Neuronal stem cell (in vitro differentiated cells): Measurements from ENCODE around the gene ATG4B.

ENCODE experiments used
- DNase-seq: peaks from one replicate; pipeline ENCODE4 v3.0.0-alpha.2; 2013; ENCODE audit warnings: low spot score
- H2AFZ ChIP-seq: one replicate; pipeline ENCODE4 v1.6.1; 2013; ENCODE audit warnings: mild to moderate bottlenecking, low read length, inconsistent platforms
- H2AK5ac ChIP-seq: 2 replicates; pipeline ENCODE4 v1.6.1; 2013; ENCODE audit warnings: low read depth, mild to moderate bottlenecking, inconsistent platforms, low read length, moderate library complexity, mixed read lengths
- H2BK120ac ChIP-seq: 2 replicates; pipeline ENCODE4 v1.6.1; 2013; ENCODE audit warnings: low read depth, mild to moderate bottlenecking, inconsistent platforms, low read length, moderate library complexity, mixed read lengths
- H2BK12ac ChIP-seq: one replicate; pipeline ENCODE4 v1.6.1; 2013; ENCODE audit warnings: low read length, inconsistent platforms
- H2BK15ac ChIP-seq: 2 replicates; pipeline ENCODE4 v1.6.1; 2013; ENCODE audit warnings: mild to moderate bottlenecking, low read length, inconsistent platforms, mixed read lengths
- H2BK5ac ChIP-seq: one replicate; pipeline ENCODE4 v1.6.1; 2013; ENCODE audit warnings: inconsistent platforms, mild to moderate bottlenecking, low read length, moderate library complexity
- H3K14ac ChIP-seq: one replicate; pipeline ENCODE4 v1.6.1; 2013; ENCODE audit warnings: low read length, inconsistent platforms
- H3K18ac ChIP-seq: 2 replicates; pipeline ENCODE4 v1.6.1; 2013; ENCODE audit warnings: low read length, inconsistent platforms
- H3K23ac ChIP-seq: 2 replicates; pipeline ENCODE4 v1.6.1; 2013; ENCODE audit warnings: low read depth, mild to moderate bottlenecking, mixed read lengths, low read length, inconsistent platforms; ENCODE audit not compliant: poor library complexity
- H3K27ac ChIP-seq: replicated peaks from 3 replicates; pipeline ENCODE4 v1.5.1; 2013; ENCODE audit warnings: low read length, inconsistent platforms
- H3K27me3 ChIP-seq, 3 experiments: 2 replicates each; pipeline ENCODE4 v1.6.1; 2013; ENCODE audit warnings: low read length in 3 of 3, mild to moderate bottlenecking in 2 of 3, inconsistent platforms in 1 of 3, low read depth in 1 of 3, mixed read lengths in 1 of 3, moderate library complexity in 1 of 3; ENCODE audit not compliant: control insufficient read depth in 3 of 3, insufficient read depth in 3 of 3
- H3K36me3 ChIP-seq, 2 donors: replicated peaks in 1 of 2; 2 replicates each; pipeline ENCODE4 v1.6.1; 2013; ENCODE audit warnings: low read length in 2 of 2; ENCODE audit not compliant: control insufficient read depth in 2 of 2, insufficient read depth in 2 of 2
- H3K4ac ChIP-seq: 2 replicates; pipeline ENCODE4 v1.6.1; 2013; ENCODE audit warnings: inconsistent platforms, mild to moderate bottlenecking, low read length, moderate library complexity
- H3K4me1 ChIP-seq, 2 donors: 1 replicate in 1 of 2; 2 replicates in 1 of 2; pipeline ENCODE4 v1.6.1; 2013; ENCODE audit warnings: low read length in 2 of 2, low read depth in 1 of 2; ENCODE audit not compliant: control insufficient read depth in 2 of 2, insufficient read depth in 1 of 2
- H3K4me2 ChIP-seq: one replicate; pipeline ENCODE4 v1.6.1; 2013; ENCODE audit warnings: mild to moderate bottlenecking, low read length, inconsistent platforms; ENCODE audit not compliant: insufficient read depth, poor library complexity, severe bottlenecking
- H3K4me3 ChIP-seq, 2 donors: 2 replicates each; pipeline ENCODE4 v1.5.1; 2013; ENCODE audit warnings: low read length in 2 of 2, mild to moderate bottlenecking in 2 of 2, inconsistent platforms in 1 of 2, moderate library complexity in 1 of 2
- H3K79me1 ChIP-seq: one replicate; pipeline ENCODE4 v1.6.1; 2013; ENCODE audit warnings: low read depth, mild to moderate bottlenecking, inconsistent platforms, low read length, moderate library complexity
- H3K9ac ChIP-seq: one replicate; pipeline ENCODE4 v1.6.1; 2013; ENCODE audit warnings: mild to moderate bottlenecking, low read depth, low read length, inconsistent platforms; ENCODE audit not compliant: poor library complexity
- H3K9me3 ChIP-seq, 2 donors: replicated peaks in 1 of 2; 2 replicates each; pipeline versions ENCODE3 to v1.6.1; 2013; ENCODE audit warnings: low read length in 2 of 2, mild to moderate bottlenecking in 2 of 2, inconsistent platforms in 1 of 2, low read depth in 1 of 2, mixed read lengths in 1 of 2, moderate library complexity in 1 of 2; ENCODE audit not compliant: control insufficient read depth in 2 of 2, insufficient read depth in 1 of 2
- H4K8ac ChIP-seq: one replicate; pipeline ENCODE4 v1.6.1; 2013; ENCODE audit warnings: low read depth, mild to moderate bottlenecking, inconsistent platforms, low read length, moderate library complexity
- H4K91ac ChIP-seq: one replicate; pipeline ENCODE4 v1.6.1; 2013; ENCODE audit warnings: low read length, low read depth, mild to moderate bottlenecking, inconsistent platforms; ENCODE audit not compliant: poor library complexity
- WGBS, 2 donors: extraction: QIAGEN DNeasy Blood & Tissue Kit; methylation state at CpG; one replicate each; pipeline ENCODE4 v1.1.7; 2013; ENCODE audit warnings: missing lambda C conversion rate in 2 of 2, mixed read lengths in 1 of 2; ENCODE audit not compliant: insufficient read length in 2 of 2, insufficient replicate concordance in 1 of 2; ENCODE audit errors: extremely low coverage in 2 of 2; 5-methylcytosine and 5-hydroxymethylcytosine counted together

Gene ATG4B

GRCh38 chr2:241598061-241598460 is 39.4 kb upstream of the ATG4B start:
- Histone ChIP-seq H3K79me1 (peaks cover 4% of the 10 kb centered on the region), H2BK120ac (no peak overlapping the region), H3K9me3 (no peaks in the 10 kb centered on the region), H3K4me1 (no peaks in the 10 kb centered on the region), H3K4me2 (no peak overlapping the region), H2BK5ac (no peak overlapping the region), H2BK12ac (no peak overlapping the region), H2BK15ac (no peak overlapping the region), H3K36me3 (peaks cover 15 to 81% of the 10 kb centered on the region in 2 donors), H2AK5ac (no peak overlapping the region), H3K9ac (no peak overlapping the region), H3K27me3 (no peaks in the 10 kb centered on the region), H3K23ac (no peak overlapping the region), H4K91ac (no peak overlapping the region), H3K4ac (no peak overlapping the region), H3K4me3 (no peak overlapping the region), H2AFZ (no peak overlapping the region), H3K14ac (no peak overlapping the region), H4K8ac (no peak overlapping the region), H3K27ac (no peak overlapping the region), H3K18ac (no peak overlapping the region)
- WGBS, 2 donors = no CpG with 5 or more reads among the region's 5 CpGs
- no peak for DNase-seq

GRCh38 chr2:241598487-241598886 is 39.0 kb upstream of the ATG4B start:
- Histone ChIP-seq H2BK120ac (no peak overlapping the region), H2BK15ac (no peak overlapping the region), H3K23ac (no peak overlapping the region), H3K9me3 (no peaks in the 10 kb centered on the region), H3K4ac (no peak overlapping the region), H3K4me2 (no peak overlapping the region), H4K8ac (no peak overlapping the region), H2AK5ac (no peak overlapping the region), H2BK12ac (no peak overlapping the region), H3K4me1 (no peaks in the 10 kb centered on the region), H3K79me1 (peaks cover 4% of the 10 kb centered on the region), H3K9ac (no peak overlapping the region), H3K18ac (no peak overlapping the region), H3K4me3 (no peak overlapping the region), H3K27ac (no peak overlapping the region), H2BK5ac (no peak overlapping the region), H3K27me3 (no peaks in the 10 kb centered on the region), H3K14ac (no peak overlapping the region), H3K36me3 (peaks cover 15 to 80% of the 10 kb centered on the region in 2 donors), H2AFZ (no peak overlapping the region), H4K91ac (no peak overlapping the region)
- no peak for DNase-seq
- WGBS, 2 donors = no CpG with 5 or more reads among the region's 1 CpG

GRCh38 chr2:241599615-241600014 is 37.9 kb upstream of the ATG4B start:
- Histone ChIP-seq H3K79me1 (peaks cover 1% of the 10 kb centered on the region), H3K27ac (no peak overlapping the region), H3K36me3 (peaks cover 12 to 74% of the 10 kb centered on the region in 2 donors), H3K4me2 (no peak overlapping the region), H2BK15ac (no peak overlapping the region), H3K14ac (no peak overlapping the region), H3K23ac (no peak overlapping the region), H3K18ac (no peak overlapping the region), H3K27me3 (no peaks in the 10 kb centered on the region), H3K9me3 (no peaks in the 10 kb centered on the region), H2BK5ac (no peak overlapping the region), H4K91ac (no peak overlapping the region), H4K8ac (no peak overlapping the region), H3K4ac (no peak overlapping the region), H2BK120ac (no peak overlapping the region), H3K9ac (no peak overlapping the region), H3K4me3 (no peak overlapping the region), H2BK12ac (no peak overlapping the region), H2AFZ (no peak overlapping the region), H3K4me1 (no peaks in the 10 kb centered on the region), H2AK5ac (no peak overlapping the region)
- no CpG with 5 or more reads among the region's 6 CpGs for WGBS, 2 donors
- no peak for DNase-seq

- H3K14ac ChIP-seq = no peak overlapping the region
- H2BK120ac ChIP-seq = no peak overlapping the region
- H3K9me3 ChIP-seq = no peaks in the 10 kb centered on the region
- no peak overlapping the region for H4K91ac ChIP-seq
- no peak overlapping the region for H3K4me2 ChIP-seq
- H2BK5ac ChIP-seq = no peak overlapping the region
- H3K4ac ChIP-seq = no peak overlapping the region
- no peaks in the 10 kb centered on the region for H3K27me3 ChIP-seq
- H3K4me3 ChIP-seq = no peak overlapping the region
- no CpG with 5 or more reads among the region's 13 CpGs for WGBS, 2 donors
- H2AK5ac ChIP-seq = no peak overlapping the region
- H2AFZ ChIP-seq = no peak overlapping the region
- H3K36me3 ChIP-seq = peaks cover 15 to 85% of the 10 kb centered on the region in 2 donors
- peaks cover 1% of the 10 kb centered on the region for H3K79me1 ChIP-seq
- no peak overlapping the region for H3K23ac ChIP-seq
- H2BK12ac ChIP-seq = no peak overlapping the region
- H3K27ac ChIP-seq = no peak overlapping the region
- H3K4me1 ChIP-seq = no peaks in the 10 kb centered on the region
- no peak overlapping the region for H2BK15ac ChIP-seq
- no peak overlapping the region for H3K9ac ChIP-seq
- H4K8ac ChIP-seq = no peak overlapping the region
- no peak overlapping the region for H3K18ac ChIP-seq
- DNase-seq = no peak
Observed at GRCh38 chr2:241601841-241602240, 35.7 kb upstream of the ATG4B start.
